ENCODE measurements around the gene FBXW11. TPM values are rescaled to one million over a fixed set of nuclear protein-coding genes. Genes with fewer than 3 reads are reported as not detected.

Gene FBXW11
- total and polyA plus RNA-seq, 2 of the 8 experiments (the other 6 are each of a cell fraction or from before 2014, with no cell fraction given), result 45.0 to 75.6 TPM

- ChIA-PET POLR2A (ENCODE audit: partially characterized antibody) (no interaction called here), CTCF (ENCODE audit: partially characterized antibody) (interaction anchor here (0.9 to 5.8 kb wide), 10 partner anchors 7 to 147 kb away, joined by 3 to 35 read pairs (median 3); partner anchors contain the start of gene STK10)
- Histone ChIP-seq H3K14ac (ENCODE audit: insufficient read length) (no peak overlapping the region), H3K23me2 (ENCODE audit: low read depth, low read length) (no peaks in the 10 kb centered on the region), H3K23ac (ENCODE audit: insufficient read length) (no peak overlapping the region), H3K79me1 (ENCODE audit: low read depth, low read length) (no peaks in the 10 kb centered on the region), H2BK20ac (ENCODE audit: low read length) (no peak overlapping the region), H4K8ac (ENCODE audit: extremely low read depth, insufficient read depth, low read length) (no peak overlapping the region), H2BK15ac (ENCODE audit: low read length) (no peak overlapping the region), H4K91ac (replicated peaks; ENCODE audit: insufficient read length, low read length) (no peak overlapping the region), H3K79me2 (ENCODE audit: control insufficient read depth in 1 of 2, insufficient read depth in 2 of 2, low read length in 2 of 2) (no peaks in the 10 kb centered on the region), H2AFZ (ENCODE audit: low read length) (no peak overlapping the region), H2AK5ac (ENCODE audit: low read depth, low read length) (no peak overlapping the region), H3K18ac (ENCODE audit: extremely low read depth, low read length) (no peak overlapping the region), H3K27me3 (replicated peaks in 1 of 4; ENCODE audit: control insufficient read depth in 3 of 4, extremely low read depth in 1 of 4, insufficient read depth in 3 of 4, low read length in 3 of 4) (no peaks in the 10 kb centered on the region), H3K36me3 (ENCODE audit: control insufficient read depth in 2 of 4, insufficient read depth in 4 of 4, low read length in 3 of 4) (no peaks in the 10 kb centered on the region), H4K5ac (ENCODE audit: insufficient read length, low read depth, low read length) (no peak overlapping the region), H3K4me2 (ENCODE audit: insufficient read depth in 1 of 2, low read depth in 2 of 2, low read length in 2 of 2) (no peak overlapping the region), H2BK120ac (replicated peaks; ENCODE audit: low read depth, low read length) (no peak overlapping the region), H3K9me3 (ENCODE audit: insufficient read depth in 2 of 2, low read depth in 1 of 2, low read length in 1 of 2) (no peaks in the 10 kb centered on the region), H3K9ac (replicated peaks in 1 of 4; ENCODE audit: extremely low read depth in 1 of 4, low read depth in 3 of 4, low read length in 3 of 4) (no peak overlapping the region), H3K56ac (replicated peaks; ENCODE audit: insufficient read length, low read depth, low read length) (no peak overlapping the region), H3K4me1 (replicated peaks in 1 of 4; ENCODE audit: control insufficient read depth in 3 of 4, insufficient read depth in 4 of 4, low read length in 3 of 4) (peaks cover 0 to 7% (median 0%) of the 10 kb centered on the region in 4 experiments; a peak in 2 of 7 replicates), H3K27ac (ENCODE audit: low read depth, low read length) (no peak overlapping the region), H3K4ac (replicated peaks; ENCODE audit: insufficient read length, low read depth, low read length) (no peak overlapping the region), H3K4me3 (ENCODE audit: extremely low read depth in 1 of 4, insufficient read depth in 2 of 4, low read depth in 3 of 4, low read length in 4 of 4) (no peak overlapping the region), H4K20me1 (replicated peaks in 1 of 2; ENCODE audit: control insufficient read depth in 1 of 2, insufficient read depth in 2 of 2, low read length in 2 of 2) (peaks cover 2% of the 10 kb centered on the region in 2 experiments), H2BK5ac (ENCODE audit: low read depth, low read length) (0 out of 2 replicates have a peak overlapping the region, but pooled peaks have one; percentile 24), H2BK12ac (ENCODE audit: low read depth, low read length) (no peak overlapping the region)
- FAIRE-seq (no peak), DNase-seq (ENCODE audit: low read depth in 1 of 2, low spot score in 2 of 2) (no peak)
- TF ChIP-seq POLR2A (IDR thresholded peaks at IDR 0.05; ENCODE audit: control extremely low read depth in 1 of 2, low read depth in 2 of 2, low read length in 2 of 2) (no peak), RAD21 (IDR thresholded peaks at IDR 0.05 in 1 of 2, conservative IDR thresholded peaks at IDR 0.05 in 1 of 2; ENCODE audit: low read depth in 2 of 2, low read length in 2 of 2) (peak in 1 of 2 experiments; percentile 9; a peak in 1 of 4 replicates), CTCF (IDR thresholded peaks at IDR 0.05; ENCODE audit: control extremely low read depth in 1 of 3, insufficient read depth in 1 of 3, low read depth in 1 of 3, low read length in 3 of 3) (peak in 1 of 3 experiments; percentile 19; a peak in 1 of 4 replicates)
- 92% methylated on average over 18 of the region's 19 CpGs; no CpG with 5 or more reads in 1 of the 2 experiments for WGBS, 2 experiments (ENCODE audit: extremely low coverage in 1 of 2, insufficient coverage in 1 of 2, insufficient read length in 1 of 2, insufficient replicate concordance in 2 of 2, low coverage in 1 of 2, low lambda C conversion rate in 2 of 2, missing lambda C conversion rate in 1 of 2)
Observed at GRCh38 chr5:172052450-172053236, 46.2 kb upstream of the FBXW11 start.

All from H1 (cell line).